Suprapubic skin (tissue), 3 donors: ENCODE measurements around the gene ADTRP.

Experiments
- CTCF ChIP-seq, 2 donors: fragments of 200-600 bp in 1 of 2; fragments of 450-650 bp in 1 of 2; sonication (generic) in 1 of 2; IDR thresholded peaks; one replicate each; pipeline ENCODE4 v1.5.1; 2016 to 2019; ENCODE audit warnings: antibody characterized with exemption in 2 of 2, mild to moderate bottlenecking in 1 of 2, moderate library complexity in 1 of 2
- EP300 ChIP-seq: sonication (generic); formaldehyde crosslinking; IDR thresholded peaks from one replicate; pipeline ENCODE4 v1.6.1; 2017; ENCODE audit warnings: antibody characterized with exemption
- POLR2A ChIP-seq, 2 donors: fragments of 450-650 bp; IDR thresholded peaks; one replicate each; pipeline ENCODE4 v1.6.1; 2017; ENCODE audit warnings: antibody characterized with exemption in 2 of 2, mild to moderate bottlenecking in 2 of 2, moderate library complexity in 2 of 2

GRCh38 chr6:11747021-11747420, 31.6 kb downstream of the ADTRP start:
- TF ChIP-seq POLR2A (IDR thresholded peaks at IDR 0.05), result no peak
- TF ChIP-seq EP300, result no peak
- no peak for TF ChIP-seq CTCF (IDR thresholded peaks at IDR 0.05)
